ENCODE results near the gene RALB.

Gene RALB

DNA sequence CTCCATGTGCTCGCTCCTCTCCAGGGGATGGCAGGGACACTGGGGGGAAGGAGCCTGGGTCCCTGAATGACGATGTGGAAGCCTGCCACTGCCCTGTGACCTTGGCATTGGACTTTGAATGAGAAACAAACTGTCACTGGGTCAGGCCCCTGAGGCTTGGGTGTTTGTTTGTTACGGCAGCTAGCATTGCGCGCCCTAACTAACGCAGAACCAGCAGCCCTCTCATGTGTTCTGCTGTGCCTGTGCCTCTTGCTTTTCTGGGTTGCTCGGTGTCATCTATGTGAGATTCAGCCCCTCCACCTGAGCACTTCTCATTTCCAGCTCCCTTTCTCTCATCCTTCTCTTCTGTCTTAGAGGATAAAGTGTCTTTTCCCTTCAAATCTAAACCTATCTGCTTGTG lies 69.7 kb downstream of the RALB start:
- peaks cover 0 to 8% of the 10 kb centered on the region in 2 donors for H3K4me1 ChIP-seq (ENCODE audit: control insufficient read depth in 1 of 2, insufficient read depth in 2 of 2, low read length in 2 of 2)
- H3K36me3 ChIP-seq (ENCODE audit: control insufficient read depth in 1 of 2, insufficient read depth in 2 of 2, low read length in 2 of 2), result no peaks in the 10 kb centered on the region
- H3K4me3 ChIP-seq (ENCODE audit: low read depth in 1 of 2, low read length in 2 of 2), result no peak overlapping the region
- no peaks in the 10 kb centered on the region for H3K9me3 ChIP-seq (ENCODE audit: control insufficient read depth in 1 of 2, low read length in 2 of 2)
- no peak overlapping the region for H3K27ac ChIP-seq (ENCODE audit: low read length)
- no peaks in the 10 kb centered on the region for H3K27me3 ChIP-seq (ENCODE audit: low read depth, low read length)

DNA sequence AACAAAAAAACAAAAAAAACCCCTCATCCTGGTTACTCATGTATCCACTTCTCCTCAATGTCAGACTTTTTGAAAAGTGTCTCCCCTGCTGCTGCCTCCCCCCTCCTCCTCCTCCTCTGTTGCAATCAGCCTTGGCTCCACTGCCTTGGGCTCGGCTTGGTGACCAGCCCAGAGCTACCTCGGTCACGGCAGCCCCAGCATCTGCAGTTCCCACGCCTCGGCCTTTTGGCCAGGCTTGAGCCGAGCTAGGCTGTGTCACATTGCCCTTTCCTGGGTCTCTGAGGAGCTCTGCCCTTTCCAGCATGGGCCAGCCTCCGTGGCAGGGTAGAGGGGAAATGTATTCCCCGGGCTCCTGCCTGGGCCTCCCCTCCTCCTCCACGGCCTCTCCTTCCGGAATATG lies 70.6 kb downstream of the RALB start:
- Histone ChIP-seq H3K4me1 (ENCODE audit: control insufficient read depth in 1 of 2, insufficient read depth in 2 of 2, low read length in 2 of 2) (peaks cover 0 to 8% of the 10 kb centered on the region in 2 donors), H3K27ac (ENCODE audit: low read length) (no peak overlapping the region), H3K4me3 (ENCODE audit: low read depth in 1 of 2, low read length in 2 of 2) (no peak overlapping the region)

DNA sequence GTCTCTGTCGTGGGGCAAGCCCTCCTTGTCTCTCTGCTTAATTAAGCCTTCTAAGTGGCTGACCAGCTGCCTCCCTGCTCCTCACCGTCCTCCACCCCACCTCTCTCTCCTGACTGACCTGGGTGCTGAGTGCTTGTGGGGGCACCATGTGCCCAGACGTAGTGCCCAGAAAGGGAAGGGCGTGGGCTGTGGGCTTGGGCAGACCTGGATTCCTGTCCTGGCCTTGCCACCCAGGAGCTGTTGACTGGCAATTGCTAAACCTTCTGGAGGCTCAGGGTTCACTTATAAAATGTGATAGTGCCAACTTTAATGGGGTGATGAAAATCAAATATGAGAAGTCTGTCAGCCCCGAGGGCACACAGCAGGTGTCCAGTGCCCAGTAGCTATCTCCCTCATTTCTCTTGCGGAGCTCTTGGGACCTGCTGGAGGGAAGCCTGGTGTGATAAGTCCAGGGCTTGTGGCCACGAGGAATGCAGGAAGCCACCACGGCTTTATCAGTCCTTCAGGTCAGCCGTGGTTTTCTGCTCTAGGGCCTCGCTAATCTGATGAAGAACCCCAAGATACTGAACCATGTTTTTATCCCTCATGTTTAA lies 71.3 kb downstream of the RALB start:
- Histone ChIP-seq H3K27me3 (ENCODE audit: low read depth, low read length) (no peaks in the 10 kb centered on the region), H3K4me3 (ENCODE audit: low read depth in 1 of 2, low read length in 2 of 2) (no peak overlapping the region), H3K36me3 (ENCODE audit: control insufficient read depth in 1 of 2, insufficient read depth in 2 of 2, low read length in 2 of 2) (no peaks in the 10 kb centered on the region), H3K4me1 (ENCODE audit: control insufficient read depth in 1 of 2, insufficient read depth in 2 of 2, low read length in 2 of 2) (peaks cover 0 to 3% of the 10 kb centered on the region in 2 donors), H3K9me3 (ENCODE audit: control insufficient read depth in 1 of 2, low read length in 2 of 2) (no peaks in the 10 kb centered on the region), H3K27ac (ENCODE audit: low read length) (no peak overlapping the region)

More for the DNA sequence above, 70.6 kb downstream of the RALB start:
- no peaks in the 10 kb centered on the region for H3K27me3 ChIP-seq (ENCODE audit: low read depth, low read length)
- no peaks in the 10 kb centered on the region for H3K9me3 ChIP-seq (ENCODE audit: control insufficient read depth in 1 of 2, low read length in 2 of 2)
- H3K36me3 ChIP-seq (ENCODE audit: control insufficient read depth in 1 of 2, insufficient read depth in 2 of 2, low read length in 2 of 2), result no peaks in the 10 kb centered on the region

DNA sequence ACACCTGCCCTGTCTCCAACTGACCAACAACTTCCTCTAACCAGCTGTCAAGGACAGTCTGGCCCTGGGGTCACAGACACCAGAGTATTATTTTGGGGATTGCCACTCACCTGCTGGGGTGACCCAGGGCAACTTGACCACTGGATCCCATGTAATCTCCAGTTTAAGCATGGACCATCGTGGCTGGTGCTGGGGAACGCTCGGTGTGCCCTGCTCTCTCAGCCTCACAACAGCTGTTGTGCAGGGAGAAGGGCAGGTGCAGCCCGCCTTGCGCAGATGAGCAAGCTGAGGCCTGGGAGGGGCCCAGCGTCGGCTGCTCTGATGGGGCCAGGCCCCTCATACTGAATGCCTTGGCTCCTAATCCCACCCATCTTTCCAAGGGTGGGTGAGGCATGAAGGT lies 72.3 kb downstream of the RALB start:
- H3K27ac ChIP-seq (ENCODE audit: low read length), result no peak overlapping the region
- H3K4me1 ChIP-seq (ENCODE audit: control insufficient read depth in 1 of 2, insufficient read depth in 2 of 2, low read length in 2 of 2), result no peaks in the 10 kb centered on the region
- H3K27me3 ChIP-seq (ENCODE audit: low read depth, low read length), result peaks cover 4% of the 10 kb centered on the region
- no peaks in the 10 kb centered on the region for H3K36me3 ChIP-seq (ENCODE audit: control insufficient read depth in 1 of 2, insufficient read depth in 2 of 2, low read length in 2 of 2)
- H3K9me3 ChIP-seq (ENCODE audit: control insufficient read depth in 1 of 2, low read length in 2 of 2), result no peaks in the 10 kb centered on the region
- no peak overlapping the region for H3K4me3 ChIP-seq (ENCODE audit: low read depth in 1 of 2, low read length in 2 of 2)

DNA sequence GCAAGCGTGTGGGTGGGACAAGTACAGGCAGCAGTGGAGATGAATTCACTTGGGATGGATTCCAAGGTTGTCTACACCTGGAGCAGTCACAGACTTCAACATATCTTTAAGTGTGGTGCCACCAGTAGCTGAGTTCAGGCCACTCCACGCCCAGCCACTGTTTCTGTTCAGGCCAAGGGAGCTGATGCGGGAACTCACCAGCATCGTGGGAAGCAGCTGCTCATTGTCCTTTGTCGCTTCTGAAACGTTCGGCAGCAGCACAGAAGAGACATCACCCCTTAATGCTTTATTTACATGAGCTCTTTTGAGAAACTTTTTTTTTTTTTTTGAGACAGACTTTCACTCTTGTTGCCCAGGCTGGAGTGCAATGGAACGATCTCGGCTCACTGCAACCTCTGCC lies 73.4 kb downstream of the RALB start:
- H3K4me1 ChIP-seq (ENCODE audit: control insufficient read depth in 1 of 2, insufficient read depth in 2 of 2, low read length in 2 of 2), result no peaks in the 10 kb centered on the region
- peaks cover 4% of the 10 kb centered on the region for H3K27me3 ChIP-seq (ENCODE audit: low read depth, low read length)
- no peaks in the 10 kb centered on the region for H3K36me3 ChIP-seq (ENCODE audit: control insufficient read depth in 1 of 2, insufficient read depth in 2 of 2, low read length in 2 of 2)
- H3K27ac ChIP-seq (ENCODE audit: low read length), result no peak overlapping the region
- H3K4me3 ChIP-seq (ENCODE audit: low read depth in 1 of 2, low read length in 2 of 2), result no peak overlapping the region
- H3K9me3 ChIP-seq (ENCODE audit: control insufficient read depth in 1 of 2, low read length in 2 of 2), result no peaks in the 10 kb centered on the region

DNA sequence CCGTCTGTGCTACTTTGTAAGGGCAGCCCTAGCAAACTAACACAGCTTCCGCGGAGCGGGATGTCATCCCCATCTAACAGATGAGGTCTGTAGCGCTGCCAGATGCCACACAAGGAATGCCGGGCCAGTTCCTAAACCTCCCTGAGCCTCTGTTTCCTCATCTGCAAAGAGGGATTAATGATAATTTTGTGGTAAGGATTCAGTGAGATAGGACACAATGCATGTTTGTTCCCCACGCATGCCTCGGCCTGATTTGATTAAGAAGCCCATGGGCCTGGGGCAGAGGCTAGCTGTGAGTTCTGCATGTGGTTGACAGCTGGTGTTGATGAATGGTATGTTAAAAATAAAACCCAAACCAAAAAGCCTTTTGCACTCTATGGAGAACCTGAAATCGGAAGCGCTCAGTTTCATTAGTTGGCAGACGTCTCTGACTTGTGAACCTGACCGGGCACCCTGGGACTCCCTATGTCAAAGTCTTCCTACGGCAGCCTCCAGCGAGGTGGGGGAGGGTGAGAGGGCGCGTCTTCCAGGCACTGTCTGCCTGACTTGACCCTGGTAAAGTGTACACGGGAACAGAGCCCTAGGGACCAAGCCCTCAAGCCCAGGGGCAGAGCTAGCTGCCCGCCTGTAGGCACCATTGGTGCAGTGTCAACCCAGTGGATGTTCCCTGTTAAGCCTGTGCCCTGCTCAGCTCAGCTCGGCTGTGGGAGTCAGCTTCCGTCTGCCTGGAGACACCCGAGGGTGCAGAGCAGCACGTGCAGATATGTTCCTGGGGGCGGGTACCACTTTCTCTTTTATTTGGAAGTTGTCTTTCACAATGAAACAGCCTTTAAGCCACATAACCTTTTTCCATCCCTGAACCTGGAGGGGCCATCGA lies 78.5 kb downstream of the RALB start:
- Histone ChIP-seq H3K4me3 (ENCODE audit: low read depth in 1 of 2, low read length in 2 of 2) (no peak overlapping the region), H3K27me3 (ENCODE audit: low read depth, low read length) (peaks cover 4% of the 10 kb centered on the region), H3K4me1 (ENCODE audit: control insufficient read depth in 1 of 2, insufficient read depth in 2 of 2, low read length in 2 of 2) (no peaks in the 10 kb centered on the region), H3K36me3 (ENCODE audit: control insufficient read depth in 1 of 2, insufficient read depth in 2 of 2, low read length in 2 of 2) (no peaks in the 10 kb centered on the region), H3K27ac (ENCODE audit: low read length) (no peak overlapping the region), H3K9me3 (ENCODE audit: control insufficient read depth in 1 of 2, low read length in 2 of 2) (no peaks in the 10 kb centered on the region)

DNA sequence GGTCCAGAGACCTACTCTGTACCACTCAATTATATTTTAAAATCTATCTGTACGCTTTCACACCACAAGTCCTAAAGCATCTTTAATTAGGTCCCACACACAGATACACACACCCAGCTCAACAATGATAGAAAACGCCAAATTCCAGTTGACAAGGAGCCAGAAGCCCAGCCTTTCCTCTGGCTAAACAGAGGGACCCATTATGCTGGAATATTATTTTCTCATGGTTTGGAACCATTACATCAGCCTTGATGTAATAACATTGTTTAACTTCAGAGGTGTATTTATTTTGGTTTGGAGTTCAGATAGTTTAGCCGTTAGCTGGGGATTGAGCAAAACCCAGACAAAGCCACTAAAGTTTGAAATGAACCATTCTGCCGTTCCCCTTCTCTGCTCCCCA lies 79.3 kb downstream of the RALB start:
- Histone ChIP-seq H3K27ac (ENCODE audit: low read length) (no peak overlapping the region), H3K9me3 (ENCODE audit: control insufficient read depth in 1 of 2, low read length in 2 of 2) (no peaks in the 10 kb centered on the region), H3K36me3 (ENCODE audit: control insufficient read depth in 1 of 2, insufficient read depth in 2 of 2, low read length in 2 of 2) (no peaks in the 10 kb centered on the region), H3K27me3 (ENCODE audit: low read depth, low read length) (peaks cover 4% of the 10 kb centered on the region), H3K4me3 (ENCODE audit: low read depth in 1 of 2, low read length in 2 of 2) (no peak overlapping the region), H3K4me1 (ENCODE audit: control insufficient read depth in 1 of 2, insufficient read depth in 2 of 2, low read length in 2 of 2) (no peaks in the 10 kb centered on the region)

DNA sequence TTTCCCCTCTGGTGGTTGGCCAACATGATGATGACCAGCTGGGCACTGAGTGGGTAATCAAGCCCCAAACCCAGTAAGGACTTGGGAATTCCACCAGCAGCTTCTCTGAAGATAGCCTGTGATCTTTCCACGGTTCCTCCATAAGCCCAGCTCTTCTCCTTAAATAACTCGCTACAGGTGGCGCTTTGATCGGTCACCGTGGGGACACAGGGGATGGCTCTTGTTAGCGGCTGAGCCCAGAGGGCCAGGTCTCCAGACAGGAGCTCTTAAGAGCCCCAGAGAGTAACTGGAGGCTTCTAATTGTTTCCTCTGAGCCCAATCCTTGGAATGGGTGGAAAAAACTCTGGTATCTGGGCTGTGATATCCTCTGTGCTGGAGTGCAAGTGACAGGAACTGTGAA lies 79.7 kb downstream of the RALB start:
- H3K4me1 ChIP-seq (ENCODE audit: control insufficient read depth in 1 of 2, insufficient read depth in 2 of 2, low read length in 2 of 2), result no peaks in the 10 kb centered on the region
- no peaks in the 10 kb centered on the region for H3K9me3 ChIP-seq (ENCODE audit: control insufficient read depth in 1 of 2, low read length in 2 of 2)
- peaks cover 4% of the 10 kb centered on the region for H3K27me3 ChIP-seq (ENCODE audit: low read depth, low read length)
- H3K27ac ChIP-seq (ENCODE audit: low read length), result no peak overlapping the region
- no peaks in the 10 kb centered on the region for H3K36me3 ChIP-seq (ENCODE audit: control insufficient read depth in 1 of 2, insufficient read depth in 2 of 2, low read length in 2 of 2)
- H3K4me3 ChIP-seq (ENCODE audit: low read depth in 1 of 2, low read length in 2 of 2), result no peak overlapping the region

DNA sequence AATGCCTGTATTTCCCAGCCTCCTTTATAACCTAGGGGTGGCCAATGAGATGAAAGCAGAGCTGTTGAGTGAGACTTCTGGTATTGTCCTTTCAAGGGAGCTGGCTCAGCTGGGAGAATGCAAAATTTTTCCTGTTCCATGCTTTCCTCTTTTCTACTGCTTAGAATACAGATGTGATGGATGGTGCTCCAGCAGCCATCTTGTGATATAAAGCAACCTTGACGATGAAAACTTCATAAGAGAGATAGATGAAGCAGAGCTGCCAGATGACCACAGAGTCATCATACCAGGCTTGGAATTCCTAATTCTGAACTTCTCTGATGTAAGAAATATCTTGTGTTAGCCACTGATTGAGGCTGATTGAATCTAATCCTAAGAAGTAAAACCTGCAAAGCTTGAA lies 81.4 kb downstream of the RALB start:
- Histone ChIP-seq H3K4me1 (ENCODE audit: control insufficient read depth in 1 of 2, insufficient read depth in 2 of 2, low read length in 2 of 2) (no peaks in the 10 kb centered on the region), H3K4me3 (ENCODE audit: low read depth in 1 of 2, low read length in 2 of 2) (no peak overlapping the region), H3K9me3 (ENCODE audit: control insufficient read depth in 1 of 2, low read length in 2 of 2) (no peaks in the 10 kb centered on the region), H3K27me3 (ENCODE audit: low read depth, low read length) (peaks cover 4% of the 10 kb centered on the region), H3K27ac (ENCODE audit: low read length) (no peak overlapping the region), H3K36me3 (ENCODE audit: control insufficient read depth in 1 of 2, insufficient read depth in 2 of 2, low read length in 2 of 2) (no peaks in the 10 kb centered on the region)

DNA sequence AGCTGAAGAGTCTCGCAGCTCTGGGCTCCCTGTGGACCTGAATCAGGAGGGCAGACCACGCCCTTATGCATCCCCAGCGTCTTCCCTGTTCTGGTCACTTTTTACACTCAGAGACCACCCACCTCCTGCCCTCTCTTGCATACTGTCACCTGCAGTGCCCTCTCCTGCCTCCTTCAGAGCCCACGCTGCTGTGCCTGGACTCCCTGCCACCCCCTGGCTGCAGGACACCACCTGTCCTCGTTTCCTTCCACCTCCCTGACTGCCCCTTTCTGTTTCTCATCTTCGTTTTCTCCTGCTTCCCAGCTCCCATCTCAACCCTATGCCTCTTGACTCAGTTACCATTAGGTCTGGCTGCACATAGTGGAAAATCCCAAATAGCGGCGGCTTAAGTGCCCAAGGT lies 84.1 kb downstream of the RALB start:
- no peaks in the 10 kb centered on the region for H3K9me3 ChIP-seq (ENCODE audit: control insufficient read depth in 1 of 2, low read length in 2 of 2)
- no peak overlapping the region for H3K4me3 ChIP-seq (ENCODE audit: low read depth in 1 of 2, low read length in 2 of 2)
- H3K4me1 ChIP-seq (ENCODE audit: control insufficient read depth in 1 of 2, insufficient read depth in 2 of 2, low read length in 2 of 2), result no peaks in the 10 kb centered on the region
- peaks cover 12% of the 10 kb centered on the region for H3K27me3 ChIP-seq (ENCODE audit: low read depth, low read length)
- H3K27ac ChIP-seq (ENCODE audit: low read length), result no peak overlapping the region
- no peaks in the 10 kb centered on the region for H3K36me3 ChIP-seq (ENCODE audit: control insufficient read depth in 1 of 2, insufficient read depth in 2 of 2, low read length in 2 of 2)

DNA sequence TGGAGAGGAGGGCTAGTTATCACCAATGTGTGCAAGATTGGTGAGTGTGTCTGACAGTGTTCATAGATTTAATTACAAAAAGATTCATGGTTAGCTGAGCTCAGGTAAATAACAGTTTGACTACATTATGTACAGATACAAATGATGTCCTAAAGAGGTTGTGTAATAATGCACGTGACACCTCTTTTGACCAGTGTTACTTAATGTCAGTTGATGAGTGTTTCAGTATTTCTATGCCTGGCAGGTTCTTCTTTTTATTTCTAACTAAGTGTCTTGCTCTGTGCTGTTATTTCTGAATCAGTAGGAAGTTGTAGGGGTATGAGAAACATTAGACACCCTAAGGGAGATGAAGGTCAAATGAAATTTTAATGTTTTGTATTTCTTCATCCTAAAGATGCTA lies 85.4 kb downstream of the RALB start:
- no peaks in the 10 kb centered on the region for H3K9me3 ChIP-seq (ENCODE audit: control insufficient read depth in 1 of 2, low read length in 2 of 2)
- peaks cover 0 to 5% of the 10 kb centered on the region in 2 donors for H3K4me1 ChIP-seq (ENCODE audit: control insufficient read depth in 1 of 2, insufficient read depth in 2 of 2, low read length in 2 of 2)
- H3K36me3 ChIP-seq (ENCODE audit: control insufficient read depth in 1 of 2, insufficient read depth in 2 of 2, low read length in 2 of 2), result no peaks in the 10 kb centered on the region
- H3K27me3 ChIP-seq (ENCODE audit: low read depth, low read length), result peaks cover 24% of the 10 kb centered on the region
- no peak overlapping the region for H3K4me3 ChIP-seq (ENCODE audit: low read depth in 1 of 2, low read length in 2 of 2)
- no peak overlapping the region for H3K27ac ChIP-seq (ENCODE audit: low read length)
